B cell (primary cell): ENCODE results near the gene C1QL1. TPM values are rescaled to one million over a fixed set of nuclear protein-coding genes. Genes with fewer than 3 reads are reported as not detected.

Experiments
- ATAC-seq: fragments of 200-7000 bp; cut with Tn5 transposase; one replicate; pipeline ENCODE4 v1.10.0; 2021; ENCODE audit warnings: low read depth, mild to moderate bottlenecking, moderate number of reproducible peaks, moderate library complexity
- CTCF ChIA-PET: fragments of 350-600 bp; sonication (Branson Sonifier 250); formaldehyde crosslinking; loops from one replicate; lab custom pipeline; 2021; ENCODE audit warnings: antibody characterized with exemption, inconsistent platforms; lab: Charles Lee
- POLR2A ChIA-PET: fragments of 350-600 bp; sonication (Branson Sonifier 250); formaldehyde crosslinking; loops from one replicate; lab custom pipeline; 2021; ENCODE audit warnings: antibody characterized with exemption; lab: Charles Lee
- DNase-seq: peaks from one replicate; pipeline ENCODE4 v3.0.0; 2013
- H2AFZ ChIP-seq: 2 replicates; pipeline ENCODE4 v1.6.1; 2012; ENCODE audit warnings: mild to moderate bottlenecking, low read depth, low read length; ENCODE audit not compliant: insufficient read depth, poor library complexity, severe bottlenecking
- H3K27ac ChIP-seq, 2 donors: 1 replicate in 1 of 2; 2 replicates in 1 of 2; pipeline ENCODE4 v1.5.1; 2012 to 2013; ENCODE audit warnings: low read length in 2 of 2, mild to moderate bottlenecking in 2 of 2, moderate library complexity in 1 of 2
- H3K27me3 ChIP-seq, 4 experiments: fragments of 200-600 bp in 1 of 4; sonication (generic) in 1 of 4; replicated peaks in 1 of 4; 1 replicate in 2 of 4; 2 replicates in 2 of 4; pipeline versions ENCODE4 v1.6.1 to v1.7.0; 2013 to 2016; ENCODE audit warnings: low read length in 3 of 4, mild to moderate bottlenecking in 2 of 4, mixed read lengths in 1 of 4, moderate library complexity in 1 of 4; ENCODE audit not compliant: insufficient read depth in 4 of 4, control insufficient read depth in 3 of 4; ENCODE audit errors: control extremely low read depth in 1 of 4
- H3K36me3 ChIP-seq, 2 experiments: replicated peaks in 1 of 2; 1 replicate in 1 of 2; 2 replicates in 1 of 2; pipeline versions ENCODE4 v1.6.1 to v1.7.1; 2013; ENCODE audit warnings: low read length in 1 of 2; ENCODE audit not compliant: insufficient read depth in 2 of 2, control insufficient read depth in 1 of 2; ENCODE audit errors: control extremely low read depth in 1 of 2, extremely low read depth in 1 of 2
- H3K4me1 ChIP-seq, 2 donors: fragments of 200-600 bp in 1 of 2; sonication (generic) in 1 of 2; 1 replicate in 1 of 2; 2 replicates in 1 of 2; pipeline versions ENCODE4 v1.5.1 to v1.6.1; 2013 to 2017; ENCODE audit warnings: low read length in 2 of 2; ENCODE audit not compliant: control insufficient read depth in 2 of 2, insufficient read depth in 2 of 2
- H3K4me2 ChIP-seq: replicated peaks from 2 replicates; pipeline ENCODE3; 2012; ENCODE audit warnings: mild to moderate bottlenecking, low read depth, low read length; ENCODE audit not compliant: poor library complexity, severe bottlenecking
- H3K4me3 ChIP-seq, 5 experiments: fragments of 200-600 bp in 1 of 5; sonication (generic) in 1 of 5; 1 replicate in 3 of 5; 2 replicates in 2 of 5; pipeline versions ENCODE4 v1.5.1 to v1.7.0; 2011 to 2016; ENCODE audit warnings: low read length in 4 of 5, mild to moderate bottlenecking in 4 of 5, low read depth in 2 of 5, control low read depth in 1 of 5, moderate library complexity in 1 of 5; ENCODE audit not compliant: insufficient read depth in 1 of 5; ENCODE audit errors: control extremely low read depth in 1 of 5, extremely low read depth in 1 of 5
- H3K79me2 ChIP-seq: fragments of 200-600 bp; sonication (generic); one replicate; pipeline ENCODE4 v1.6.0; 2016; ENCODE audit warnings: low read length; ENCODE audit not compliant: control insufficient read depth, insufficient read depth
- H3K9ac ChIP-seq: fragments of 200-600 bp; sonication (generic); 2 replicates; pipeline ENCODE4 v1.6.1; 2017; ENCODE audit warnings: mild to moderate bottlenecking, low read length, moderate library complexity
- H3K9me3 ChIP-seq, 3 donors: one replicate each; pipeline versions ENCODE4 v1.6.1 to v1.7.1; 2013; ENCODE audit warnings: low read length in 2 of 3; ENCODE audit not compliant: control insufficient read depth in 2 of 3, insufficient read depth in 1 of 3; ENCODE audit errors: control extremely low read depth in 1 of 3
- H4K20me1 ChIP-seq: 2 replicates; pipeline ENCODE4 v1.6.0; 2012; ENCODE audit warnings: mild to moderate bottlenecking, low read length; ENCODE audit not compliant: insufficient read depth, control insufficient read depth, poor library complexity, severe bottlenecking
- H3K27ac Mint-ChIP-seq: one replicate; pipeline ENCODE4 v1.8.0; 2021; ENCODE audit warnings: mixed read lengths
- H3K27me3 Mint-ChIP-seq: one replicate; pipeline ENCODE4 v1.8.0; 2021; ENCODE audit warnings: mixed read lengths
- H3K4me1 Mint-ChIP-seq: one replicate; pipeline ENCODE4 v1.8.0; 2021; ENCODE audit warnings: mixed read lengths
- H3K4me3 Mint-ChIP-seq: one replicate; pipeline ENCODE4 v1.8.0; 2021; ENCODE audit warnings: mixed read lengths
- H3K9me3 Mint-ChIP-seq: one replicate; pipeline ENCODE4 v1.8.0; 2022; ENCODE audit warnings: mixed read lengths; ENCODE audit not compliant: insufficient read depth
- EZH2 ChIP-seq: IDR thresholded peaks from 2 replicates; pipeline ENCODE4 v1.6.1; 2012; ENCODE audit warnings: borderline replicate concordance, low read depth, mild to moderate bottlenecking, moderate library complexity, low read length; ENCODE audit not compliant: insufficient read depth, poor library complexity, severe bottlenecking
- WGBS: methylation state at CpG from one replicate; pipeline ENCODE4 v1.1.5; 2013; ENCODE audit warnings: missing lambda C conversion rate; ENCODE audit not compliant: insufficient coverage; 5-methylcytosine and 5-hydroxymethylcytosine counted together
- intact Hi-C: fragments of 100-400 bp; cut with micrococcal nuclease; formaldehyde crosslinking; loops from one replicate; pipeline ENCODE4 v1.10.0; 2022
- polyA plus RNA-seq: library from polyadenylated mRNA; depleted of rRNA; stranded (reverse); fragments of >200 nt; gene quantifications from 2 replicates; pipeline ENCODE4 v1.2.3, GENCODE V29; 2012
- total RNA-seq, 2 donors: library from RNA; stranded (reverse); fragments of 120-200 nt in 1 of 2; gene quantifications; 1 replicate in 1 of 2; 2 replicates in 1 of 2; pipeline versions ENCODE4 v1.2.3 to v1.2.4, GENCODE V29; 2013 to 2022
- TF ChIP-seq, protein P1 (sequence below): fragments of 200-600 bp; IDR thresholded peaks from one replicate; pipeline ENCODE4 v1.8.0; 2022; ENCODE audit warnings: antibody characterized with exemption, mild to moderate bottlenecking

C1QL1 gene
- total and polyA plus RNA-seq, 2 donors (not counting 1 experiment from before 2014, with no cell fraction given) = not detected

DNA sequence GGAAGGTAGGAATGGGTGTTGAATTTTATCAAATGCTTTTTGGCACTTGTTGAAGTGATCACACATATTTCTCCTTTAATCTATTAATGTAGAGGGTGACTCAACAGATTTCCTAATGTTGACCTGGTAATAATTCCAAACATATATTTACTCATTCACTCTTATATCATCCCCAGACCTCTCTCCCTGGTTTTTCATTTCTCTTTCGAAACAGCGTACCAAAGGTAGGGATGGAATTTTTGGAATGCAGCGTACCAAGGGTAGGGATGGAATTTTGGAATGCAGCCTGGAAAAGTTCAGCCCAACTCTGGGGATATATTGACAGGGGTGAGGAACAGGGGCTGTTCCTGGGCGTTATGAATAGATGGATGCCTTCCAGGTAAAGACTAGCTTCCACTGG is 27.8 kb downstream of the C1QL1 start:
- H3K27ac Mint-ChIP-seq = no peak overlapping the region
- H3K27ac ChIP-seq = no peak overlapping the region
- 100% methylated on average over 1 of the region's 4 CpGs for WGBS
- no peak overlapping the region for H2AFZ ChIP-seq
- TF ChIP-seq, protein P1, sequence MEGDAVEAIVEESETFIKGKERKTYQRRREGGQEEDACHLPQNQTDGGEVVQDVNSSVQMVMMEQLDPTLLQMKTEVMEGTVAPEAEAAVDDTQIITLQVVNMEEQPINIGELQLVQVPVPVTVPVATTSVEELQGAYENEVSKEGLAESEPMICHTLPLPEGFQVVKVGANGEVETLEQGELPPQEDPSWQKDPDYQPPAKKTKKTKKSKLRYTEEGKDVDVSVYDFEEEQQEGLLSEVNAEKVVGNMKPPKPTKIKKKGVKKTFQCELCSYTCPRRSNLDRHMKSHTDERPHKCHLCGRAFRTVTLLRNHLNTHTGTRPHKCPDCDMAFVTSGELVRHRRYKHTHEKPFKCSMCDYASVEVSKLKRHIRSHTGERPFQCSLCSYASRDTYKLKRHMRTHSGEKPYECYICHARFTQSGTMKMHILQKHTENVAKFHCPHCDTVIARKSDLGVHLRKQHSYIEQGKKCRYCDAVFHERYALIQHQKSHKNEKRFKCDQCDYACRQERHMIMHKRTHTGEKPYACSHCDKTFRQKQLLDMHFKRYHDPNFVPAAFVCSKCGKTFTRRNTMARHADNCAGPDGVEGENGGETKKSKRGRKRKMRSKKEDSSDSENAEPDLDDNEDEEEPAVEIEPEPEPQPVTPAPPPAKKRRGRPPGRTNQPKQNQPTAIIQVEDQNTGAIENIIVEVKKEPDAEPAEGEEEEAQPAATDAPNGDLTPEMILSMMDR = no peak
- TF ChIP-seq EZH2 = no peak
- H3K4me3 Mint-ChIP-seq = no peak overlapping the region
- peaks cover 0 to 5% (median 0%) of the 10 kb centered on the region in 3 donors for H3K9me3 ChIP-seq
- CTCF ChIA-PET = interaction anchor here (1.0 to 1.7 kb wide), 2 partner anchors 32 to 82 kb away, joined by 4 to 5 read pairs; no protein-coding TSS in a partner anchor
- no peak overlapping the region for H3K4me3 ChIP-seq
- no peaks in the 10 kb centered on the region for H3K27me3 Mint-ChIP-seq
- H3K4me1 Mint-ChIP-seq = no peaks in the 10 kb centered on the region
- peaks cover 3% of the 10 kb centered on the region for H3K9me3 Mint-ChIP-seq
- POLR2A ChIA-PET = interaction anchor here (0.6 kb wide), 1 partner anchor 1102 kb away, joined by 3 read pairs; no protein-coding TSS in a partner anchor
- peaks cover 31% of the 10 kb centered on the region for H3K79me2 ChIP-seq
- H3K9ac ChIP-seq = no peak overlapping the region
- ATAC-seq = no peak
- no peak overlapping the region for H3K4me2 ChIP-seq
- no peaks in the 10 kb centered on the region for H4K20me1 ChIP-seq
- intact Hi-C loops = no loop called here
- DNase-seq = no peak
- no peaks in the 10 kb centered on the region for H3K27me3 ChIP-seq
- no peaks in the 10 kb centered on the region for H3K4me1 ChIP-seq
- H3K36me3 ChIP-seq = no peaks in the 10 kb centered on the region

DNA sequence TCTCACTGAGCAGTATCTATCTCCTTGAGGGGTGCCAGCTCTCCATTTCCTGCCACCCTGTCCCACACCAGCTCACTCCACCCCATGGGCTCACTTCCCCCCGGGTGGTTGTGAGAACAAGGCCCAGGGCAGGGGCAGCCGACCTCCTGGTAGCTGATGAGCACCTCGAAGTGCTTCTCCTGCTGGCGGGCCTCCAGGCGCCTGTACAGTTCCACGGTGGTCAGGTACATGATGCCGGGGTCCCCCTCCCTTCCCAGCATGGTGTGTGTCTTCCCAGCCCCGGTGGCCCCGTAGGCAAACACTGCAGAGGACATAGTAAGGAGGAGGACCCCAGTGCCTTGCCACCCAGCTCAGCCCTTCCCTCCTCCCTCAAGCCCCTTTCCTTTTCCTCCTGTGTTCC is 33.0 kb downstream of the C1QL1 start:
- Mint-ChIP-seq H3K27me3 (no peaks in the 10 kb centered on the region), H3K4me3 (no peak overlapping the region), H3K9me3 (peaks cover 3% of the 10 kb centered on the region), H3K4me1 (no peaks in the 10 kb centered on the region), H3K27ac (no peak overlapping the region)
- Histone ChIP-seq H3K27ac (no peak overlapping the region), H3K36me3 (no peaks in the 10 kb centered on the region), H4K20me1 (no peaks in the 10 kb centered on the region), H3K9ac (no peak overlapping the region), H2AFZ (no peak overlapping the region), H3K4me3 (no peak overlapping the region), H3K9me3 (peaks cover 0 to 5% (median 0%) of the 10 kb centered on the region in 3 donors), H3K79me2 (no peaks in the 10 kb centered on the region), H3K27me3 (no peaks in the 10 kb centered on the region), H3K4me2 (no peak overlapping the region), H3K4me1 (no peaks in the 10 kb centered on the region)
- no peak for TF ChIP-seq EZH2
- TF ChIP-seq, protein P1 = no peak
- ATAC-seq (no peak), DNase-seq (no peak)
- ChIA-PET CTCF (no interaction called here), POLR2A (no interaction called here)
- whole genome bisulfite sequencing = 95% methylated on average over 8 of the region's 9 CpGs
- intact Hi-C loops = no loop called here
